ENCODE measurements around the gene CACNB4.
"Not testable (repeated sequence)": the region's sequence is repeated elsewhere in the genome, so short reads cannot be mapped to it uniquely, and the experiment has no call there.

Gene CACNB4

GRCh38 chr2:151899156-151899555, 199.7 kb downstream of the CACNB4 start:
- DNase-seq = no peak

- DNase-seq = peak; percentile 43
Observed at GRCh38 chr2:151891566-151892194, 207.2 kb downstream of the CACNB4 start.

- no peak for DNase-seq
Observed at GRCh38 chr2:151887164-151887563, 211.7 kb downstream of the CACNB4 start.

GRCh38 chr2:151886241-151886640, 212.6 kb downstream of the CACNB4 start:
- no peak for DNase-seq

- DNase-seq = no peak
Observed at GRCh38 chr2:151882786-151883445, 215.9 kb downstream of the CACNB4 start.

GRCh38 chr2:151881342-151881741, 217.5 kb downstream of the CACNB4 start:
- DNase-seq = no peak

- no peak for DNase-seq
Observed at GRCh38 chr2:151880586-151880985, 218.3 kb downstream of the CACNB4 start.

GRCh38 chr2:151878655-151879563, 219.9 kb downstream of the CACNB4 start:
- no peak for DNase-seq

GRCh38 chr2:151878204-151878603, 220.6 kb downstream of the CACNB4 start:
- no peak for DNase-seq

- not testable (repeated sequence) for DNase-seq
Observed at GRCh38 chr2:151875631-151876030, 223.2 kb downstream of the CACNB4 start.

GRCh38 chr2:151872463-151872862, 226.4 kb downstream of the CACNB4 start:
- DNase-seq = peak; percentile 51

- no peak for DNase-seq
Observed at GRCh38 chr2:151869291-151869690, 229.6 kb downstream of the CACNB4 start.

- DNase-seq = no peak
Observed at GRCh38 chr2:151862700-151863099, 236.1 kb downstream of the CACNB4 start.

GRCh38 chr2:151861174-151861573, 237.7 kb downstream of the CACNB4 start:
- DNase-seq = no peak

- DNase-seq = no peak
Observed at GRCh38 chr2:151860613-151861146, 238.2 kb downstream of the CACNB4 start.

- DNase-seq = no peak
Observed at GRCh38 chr2:151860210-151860609, 238.6 kb downstream of the CACNB4 start.

- no peak for DNase-seq
Observed at GRCh38 chr2:151857650-151858049, 241.2 kb downstream of the CACNB4 start.

- DNase-seq = no peak
Observed at GRCh38 chr2:151855111-151855510, 243.7 kb downstream of the CACNB4 start.

- DNase-seq = peak; percentile 35
Observed at GRCh38 chr2:151853070-151853758, 245.6 kb downstream of the CACNB4 start.

GRCh38 chr2:151852260-151853069, 246.4 kb downstream of the CACNB4 start:
- peak; percentile 33 for DNase-seq

GRCh38 chr2:151851761-151852160, 247.1 kb downstream of the CACNB4 start:
- DNase-seq = peak; percentile 80
